ACHN (cell line): ENCODE measurements around the gene PLA2G4A.

Experiments
- DNase-seq: peaks from one replicate; pipeline ENCODE4 v3.0.0-alpha.2; 2015
- in situ Hi-C: cut with HindIII; loops from 2 replicates; pipeline ENCODE4 v1.10.0; 2017; ENCODE audit warnings: low sequenced_read_pairs, low pct_ligation_motif_present, low pct_unique_long_range_greater_than_20kb

PLA2G4A gene

DNA sequence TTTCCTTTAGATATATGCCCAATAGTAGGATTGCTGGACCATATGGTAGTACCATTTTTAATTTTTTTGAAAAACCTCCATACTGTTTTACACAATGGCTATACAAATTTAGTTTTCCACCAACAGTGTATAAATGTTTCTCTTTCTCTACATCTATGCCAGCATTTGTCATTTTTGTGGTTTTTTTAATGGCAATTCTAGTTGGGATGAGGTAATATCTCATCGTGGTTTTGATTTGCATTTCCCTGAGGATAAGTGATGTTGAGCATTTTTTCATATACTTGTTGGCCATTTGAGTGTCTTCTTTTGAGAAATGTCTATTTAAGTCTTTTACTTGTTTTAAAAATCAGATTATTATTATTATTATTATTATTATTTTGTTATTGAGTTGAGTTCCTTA is 35.5 kb downstream of the PLA2G4A start:
- in situ Hi-C loops: no loop called here
- DNase-seq: no peak

DNA sequence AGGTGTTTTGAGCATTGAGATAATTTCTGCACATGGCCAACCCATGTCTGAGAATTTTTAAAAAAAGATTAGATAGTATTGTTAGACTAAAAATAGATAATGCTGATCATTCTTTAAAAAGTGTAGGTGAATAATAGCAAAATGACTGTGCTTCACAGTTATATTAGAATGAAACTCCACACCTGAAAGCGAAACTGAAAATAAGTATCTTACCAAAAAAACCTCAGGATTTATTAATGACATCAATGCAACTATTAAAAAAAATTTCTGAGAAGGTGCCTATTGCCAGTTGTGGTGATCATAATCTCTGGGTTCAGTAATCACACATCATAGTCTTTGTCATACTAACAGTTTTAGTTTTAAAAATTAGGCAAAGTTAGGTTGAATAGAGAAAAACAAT is 36.5 kb downstream of the PLA2G4A start:
- no peak for DNase-seq
- in situ Hi-C loops: no loop called here

DNA sequence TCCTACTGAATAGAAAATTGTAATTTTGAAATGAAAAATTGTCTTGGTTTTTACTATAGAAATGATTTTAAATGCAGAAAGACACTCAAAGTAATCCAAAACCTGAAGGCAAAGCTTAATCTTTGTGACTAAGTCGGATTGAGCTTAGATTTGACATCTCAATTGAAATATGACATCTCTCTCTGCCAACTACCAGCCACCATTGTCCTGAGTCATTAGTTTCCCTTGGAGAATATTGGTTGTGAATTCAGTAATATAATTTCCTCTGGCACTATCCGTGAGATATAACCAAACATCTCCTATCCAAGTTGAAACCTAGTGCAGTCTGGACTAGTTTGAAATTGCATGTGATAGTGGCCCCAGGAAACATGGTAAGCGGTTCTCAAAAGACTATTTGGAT is 37.1 kb downstream of the PLA2G4A start:
- in situ Hi-C loops: no loop called here
- DNase-seq: no peak

DNA sequence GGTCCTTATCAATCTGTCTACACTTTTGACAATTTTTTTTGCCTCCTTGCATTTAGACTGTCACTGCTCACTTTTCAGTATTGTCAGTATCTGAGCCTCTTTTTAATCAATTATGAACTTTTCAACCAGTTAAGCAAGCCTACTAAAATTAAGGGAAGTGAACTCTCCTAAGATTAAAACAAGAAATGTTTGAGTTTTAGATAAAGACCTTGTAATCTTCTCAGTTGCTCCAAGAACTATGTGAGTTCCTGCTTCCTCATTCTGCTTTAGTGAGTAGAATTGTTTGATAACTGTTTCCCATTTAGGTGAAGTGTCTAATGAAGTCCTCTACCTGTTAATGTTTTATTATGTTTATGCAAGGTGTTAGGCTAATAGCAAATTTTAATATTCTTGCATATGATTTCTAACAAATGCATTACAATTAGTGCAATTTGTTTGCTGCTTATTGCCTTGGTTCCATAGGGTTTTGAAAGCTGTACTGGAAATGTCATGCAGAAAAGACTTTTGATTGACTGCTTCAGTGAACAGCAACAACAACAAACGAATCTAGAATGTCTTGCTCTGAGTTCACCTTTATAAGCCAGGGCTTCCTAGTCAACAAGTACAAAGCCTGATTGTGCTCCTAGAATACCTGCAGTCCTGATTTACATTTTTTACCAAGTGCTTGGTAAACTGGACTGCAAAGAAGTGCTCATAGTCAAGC is 40.9 kb downstream of the PLA2G4A start:
- no peak for DNase-seq
- in situ Hi-C loops: no loop called here

DNA sequence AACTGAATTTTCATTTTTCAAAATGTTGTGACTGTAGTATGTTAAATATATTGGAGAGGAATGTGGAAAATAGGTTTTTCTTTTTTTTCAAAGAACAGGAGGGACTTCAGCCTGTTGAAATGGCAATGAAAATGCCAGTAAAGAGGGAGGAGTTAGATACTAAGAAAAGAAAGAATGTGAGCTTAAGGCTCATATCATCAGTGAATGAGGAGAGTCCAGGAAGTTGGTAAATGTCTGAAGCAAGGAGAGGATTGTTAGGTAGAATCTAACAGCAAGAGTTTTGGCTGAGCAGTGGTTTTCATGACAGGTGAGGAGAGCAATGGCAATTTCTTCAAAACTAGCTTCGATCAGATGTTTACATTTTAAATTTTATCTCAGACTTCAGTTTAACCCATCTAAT is 43.0 kb downstream of the PLA2G4A start:
- no peak for DNase-seq
- in situ Hi-C loops: no loop called here

DNA sequence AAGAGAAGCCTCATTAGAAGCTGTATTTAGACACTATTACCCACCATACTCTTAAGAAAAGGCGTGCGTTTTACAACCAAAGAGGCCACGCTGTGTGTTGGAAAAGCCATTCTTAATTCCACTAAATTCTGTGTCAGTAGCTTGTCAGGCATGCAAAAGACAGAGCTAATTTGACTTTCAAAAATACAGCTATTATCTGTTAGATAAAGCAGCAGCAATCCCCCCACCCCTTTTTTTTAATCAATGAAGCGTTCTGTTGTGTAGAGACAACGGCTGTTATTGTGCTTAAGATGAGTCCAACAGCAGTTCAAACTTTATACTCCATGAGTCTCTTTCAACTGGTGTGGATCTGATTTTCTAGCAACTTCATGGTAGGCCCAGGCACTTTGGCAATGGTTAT is 43.5 kb downstream of the PLA2G4A start:
- DNase-seq: no peak
- in situ Hi-C loops: no loop called here

DNA sequence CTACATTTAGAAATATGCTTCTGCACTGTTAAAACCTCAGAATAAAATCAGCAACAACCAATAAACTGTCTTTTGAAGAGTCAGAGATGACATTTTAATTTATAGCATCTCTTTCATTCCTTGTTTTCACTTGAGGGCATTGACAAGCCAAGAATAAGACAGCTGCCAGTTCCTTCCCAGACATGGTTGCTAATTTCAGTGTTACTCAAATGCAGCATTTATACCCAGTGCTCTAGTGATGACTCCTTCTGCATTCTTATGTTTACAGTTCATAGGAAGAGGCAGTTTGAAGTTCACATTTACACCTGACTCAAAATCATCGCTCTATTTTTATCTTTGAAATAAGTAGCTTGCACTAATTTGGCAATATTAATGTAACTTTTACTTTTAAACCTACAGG is 44.9 kb downstream of the PLA2G4A start:
- in situ Hi-C loops: no loop called here
- DNase-seq: no peak

DNA sequence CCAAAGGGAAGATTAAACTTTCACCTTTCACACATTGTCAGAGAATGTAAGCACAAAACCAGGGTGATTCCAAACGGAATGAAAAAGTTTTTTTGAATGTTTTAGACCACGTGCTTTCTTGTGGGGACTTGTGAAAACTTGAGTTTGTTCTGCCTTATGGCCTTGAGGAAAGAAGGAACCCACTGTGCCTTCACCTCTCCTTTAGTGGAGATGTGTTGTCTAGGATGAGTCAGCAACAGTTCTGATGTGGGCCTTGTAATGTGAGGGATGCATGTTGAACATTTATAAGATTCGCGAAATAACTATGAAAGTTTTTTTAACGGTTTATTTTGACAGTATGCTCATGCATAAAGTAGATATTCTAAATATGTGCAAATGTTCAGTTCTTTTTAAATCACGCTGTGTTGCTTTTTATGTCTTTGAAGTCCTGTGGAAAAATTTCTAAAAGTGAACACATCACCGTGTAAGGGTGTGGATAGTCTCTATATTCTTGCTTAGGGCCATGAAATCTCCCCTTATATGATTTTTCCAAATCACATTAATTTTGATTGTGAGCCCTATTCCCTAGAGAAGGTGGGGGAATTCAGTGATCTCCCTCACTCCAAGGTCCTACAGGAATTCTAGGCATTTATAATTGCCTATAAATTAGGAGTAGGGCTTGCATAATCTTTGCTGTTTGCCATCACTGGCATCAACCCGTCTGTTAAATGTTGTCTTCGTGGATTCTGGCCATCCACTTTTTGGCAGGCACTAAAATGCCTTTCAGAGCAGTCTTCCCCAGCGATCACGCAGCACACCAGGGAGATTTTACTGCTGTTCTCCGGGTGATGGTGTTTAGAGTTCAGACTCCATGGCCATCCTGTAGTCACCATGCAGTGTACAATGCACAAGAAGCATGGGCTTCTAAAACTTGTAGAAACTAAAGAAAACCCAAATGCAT is 47.4 kb downstream of the PLA2G4A start:
- no peak for DNase-seq
- in situ Hi-C loops: no loop called here

DNA sequence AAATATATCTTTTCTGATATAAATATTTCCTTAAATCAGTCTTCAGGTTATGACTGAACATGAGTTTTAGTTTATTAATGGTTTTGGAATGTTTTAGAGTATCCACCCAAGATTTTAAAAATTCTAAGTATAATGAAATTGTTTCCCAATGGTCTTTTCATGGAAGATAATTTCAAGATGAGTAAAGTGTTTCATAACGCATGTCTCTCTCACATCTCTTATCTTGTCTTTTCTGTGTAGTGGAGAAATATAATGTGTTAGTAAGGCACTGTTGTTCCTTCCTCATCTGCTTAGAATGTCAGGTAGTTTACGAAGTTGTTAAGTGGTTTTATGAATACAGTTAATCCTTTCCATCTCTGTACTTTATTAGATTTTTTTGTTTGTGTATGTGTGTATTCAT is 49.6 kb downstream of the PLA2G4A start:
- DNase-seq: no peak
- in situ Hi-C loops: no loop called here

DNA sequence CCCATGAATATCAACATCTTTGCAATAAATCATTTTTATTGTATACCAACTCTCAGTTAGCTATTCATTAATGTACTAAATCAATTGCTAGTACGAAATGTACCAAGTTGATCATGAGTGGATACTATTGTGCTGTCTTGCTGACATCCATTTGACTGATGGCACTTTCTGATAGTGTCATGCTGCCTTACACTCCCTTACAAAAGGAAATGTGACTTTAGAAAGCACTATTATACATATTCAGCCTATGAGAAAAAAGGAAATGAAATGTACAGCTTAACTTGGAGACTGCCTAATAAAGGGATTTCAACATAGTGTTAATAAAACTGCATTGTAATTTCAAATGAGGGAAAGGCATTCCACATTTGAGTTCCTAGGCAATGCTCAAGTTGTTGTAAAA is 52.2 kb downstream of the PLA2G4A start:
- in situ Hi-C loops: no loop called here
- DNase-seq: no peak

DNA sequence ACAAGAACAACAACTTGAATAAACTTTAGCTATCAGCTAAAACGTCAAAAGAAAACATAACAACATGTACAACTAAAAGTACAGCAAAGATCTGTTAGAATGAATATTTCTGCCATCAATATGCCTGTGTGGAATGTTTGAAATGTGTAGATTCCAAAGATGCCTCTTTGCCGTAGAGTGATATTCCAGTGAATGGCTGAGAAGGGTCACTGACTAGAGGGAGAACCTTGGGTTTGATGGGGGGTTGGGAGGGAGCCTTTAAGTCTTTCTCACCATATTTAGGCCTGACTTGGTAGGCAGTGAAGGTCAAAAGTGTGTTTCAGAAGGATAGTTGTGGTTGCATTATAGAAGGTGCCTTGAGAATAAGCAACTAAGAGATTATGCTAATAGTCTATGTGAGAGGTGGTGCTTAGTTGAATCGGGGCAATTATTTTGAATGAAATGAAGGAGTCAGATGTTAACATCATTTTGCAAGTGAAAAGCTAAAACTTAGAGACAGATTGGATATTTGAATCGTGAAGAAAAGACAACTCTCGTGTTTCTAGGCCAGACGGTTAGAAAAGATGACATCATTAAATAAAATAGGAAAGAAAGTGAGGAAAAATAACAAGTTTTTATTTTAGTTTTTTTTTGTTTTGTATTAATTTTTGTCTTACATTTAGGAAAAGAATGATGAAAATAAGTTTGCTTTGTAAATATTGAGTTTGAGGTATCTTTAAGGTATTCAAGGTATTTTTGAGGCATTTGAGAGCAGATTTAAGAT is 53.8 kb downstream of the PLA2G4A start:
- no peak for DNase-seq
- in situ Hi-C loops: no loop called here

DNA sequence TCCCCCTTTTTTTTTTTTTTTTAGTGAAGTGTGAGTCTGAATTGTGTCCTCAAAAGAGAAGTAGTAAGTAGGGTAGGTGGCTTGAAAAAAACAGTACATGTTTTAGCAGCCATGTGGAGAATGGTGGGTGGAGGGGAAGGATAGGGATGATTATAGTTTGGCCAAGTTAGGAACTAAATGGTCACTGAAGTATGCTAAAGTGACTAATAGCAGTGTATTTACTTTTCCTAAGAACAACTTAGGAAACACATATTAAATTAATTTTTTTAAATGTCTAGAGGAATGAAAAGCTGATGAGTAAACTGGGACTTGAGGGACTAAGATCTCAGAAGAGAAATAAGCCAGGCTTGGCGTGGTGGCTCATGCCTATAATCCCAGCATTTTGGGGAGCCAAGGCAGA is 55.5 kb downstream of the PLA2G4A start:
- in situ Hi-C loops: no loop called here

DNA sequence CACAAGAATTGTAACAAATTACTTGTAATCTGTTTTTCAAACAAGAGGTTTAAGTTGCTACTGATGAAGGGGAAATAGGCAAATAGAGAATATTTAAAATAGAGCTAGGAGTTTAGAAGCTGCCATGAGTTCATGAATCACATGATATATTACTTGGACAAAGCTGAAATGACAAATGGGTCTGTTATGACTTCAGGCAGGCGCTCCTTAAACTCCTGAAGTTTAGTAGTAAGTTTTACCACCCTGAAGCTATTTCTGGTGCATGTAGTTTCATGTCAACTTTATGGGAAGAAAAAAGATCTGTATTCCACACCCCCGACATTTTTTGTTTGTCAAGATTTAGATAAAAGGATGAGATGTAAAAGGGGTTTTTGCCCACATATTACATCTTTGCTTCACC is 58.5 kb downstream of the PLA2G4A start:
- DNase-seq: no peak
- in situ Hi-C loops: no loop called here

More for the DNA sequence above, 55.5 kb downstream of the PLA2G4A start:
- DNase-seq: no peak

DNA sequence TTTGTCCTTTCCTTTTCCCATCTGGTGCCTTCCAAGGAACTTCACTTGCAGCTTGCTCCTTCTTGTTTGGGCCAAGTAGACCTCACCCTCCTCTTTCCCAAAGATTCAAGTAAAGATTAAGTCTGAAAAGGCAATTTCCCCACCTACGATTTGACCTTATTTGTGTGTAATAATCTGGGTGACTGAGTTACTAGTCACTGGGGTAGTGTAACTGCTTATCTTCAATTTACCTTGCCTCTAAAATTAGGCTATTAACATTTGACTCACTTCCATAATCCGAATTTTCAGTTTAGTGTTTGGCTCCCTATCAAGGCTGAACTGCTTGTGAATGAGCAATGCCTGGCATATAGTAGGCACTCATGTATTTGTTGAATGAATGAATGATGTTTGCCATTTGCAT is 59.6 kb downstream of the PLA2G4A start:
- no peak for DNase-seq
- in situ Hi-C loops: no loop called here

DNA sequence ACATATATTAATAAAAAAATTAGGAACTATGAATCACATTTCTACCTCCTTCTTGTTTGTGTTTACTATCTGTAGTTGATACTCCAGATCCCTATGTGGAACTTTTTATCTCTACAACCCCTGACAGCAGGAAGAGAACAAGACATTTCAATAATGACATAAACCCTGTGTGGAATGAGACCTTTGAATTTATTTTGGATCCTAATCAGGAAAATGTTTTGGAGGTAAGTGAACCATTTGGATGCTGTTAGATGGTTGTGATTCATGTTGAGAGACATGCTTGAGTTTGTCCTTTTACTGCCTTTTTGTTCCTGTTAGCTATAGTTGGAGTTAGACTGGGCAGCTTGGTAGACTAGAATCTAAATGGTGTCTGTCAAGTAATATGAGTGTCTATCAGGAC is 64.2 kb downstream of the PLA2G4A start:
- DNase-seq: no peak
- in situ Hi-C loops: no loop called here

DNA sequence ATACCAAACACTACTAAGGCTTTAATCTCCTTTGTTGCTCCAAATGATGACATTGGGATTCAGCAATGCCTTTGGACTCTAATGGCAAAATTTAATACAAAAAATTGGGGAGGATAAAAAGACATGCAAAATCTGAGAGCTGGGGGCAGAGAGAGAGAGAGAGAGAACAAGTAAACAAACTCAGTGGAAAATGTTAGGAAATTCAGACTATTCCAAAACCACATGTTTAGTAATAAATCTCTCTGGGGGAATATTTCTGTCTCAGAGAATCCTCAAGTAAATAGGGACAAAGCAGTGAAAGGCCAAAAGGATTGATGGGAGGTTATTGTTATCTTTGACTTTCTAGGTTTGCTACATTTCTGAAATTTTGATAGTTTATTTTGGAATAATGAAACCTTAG is 65.7 kb downstream of the PLA2G4A start:
- DNase-seq: no peak
- in situ Hi-C loops: no loop called here

DNA sequence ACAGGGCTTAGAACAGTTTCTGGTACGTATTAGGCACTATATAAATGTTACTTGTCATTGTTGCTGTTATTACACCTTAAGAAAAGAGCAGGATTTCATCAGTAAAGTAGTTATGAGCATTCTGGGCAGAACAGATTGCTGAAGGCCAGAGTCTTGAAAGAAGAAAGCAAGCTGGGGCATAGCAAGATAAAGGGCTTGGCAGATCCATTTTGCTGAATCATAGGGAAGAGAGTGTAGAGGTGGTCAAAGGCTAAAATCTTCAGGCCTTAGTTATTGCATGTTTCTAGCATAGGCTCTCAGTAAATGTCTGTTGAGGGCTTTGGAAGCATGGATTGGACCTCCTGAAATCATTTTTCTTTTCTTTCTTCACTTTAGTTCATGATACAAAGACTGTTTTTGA is 67.5 kb downstream of the PLA2G4A start:
- in situ Hi-C loops: no loop called here
- no peak for DNase-seq

DNA sequence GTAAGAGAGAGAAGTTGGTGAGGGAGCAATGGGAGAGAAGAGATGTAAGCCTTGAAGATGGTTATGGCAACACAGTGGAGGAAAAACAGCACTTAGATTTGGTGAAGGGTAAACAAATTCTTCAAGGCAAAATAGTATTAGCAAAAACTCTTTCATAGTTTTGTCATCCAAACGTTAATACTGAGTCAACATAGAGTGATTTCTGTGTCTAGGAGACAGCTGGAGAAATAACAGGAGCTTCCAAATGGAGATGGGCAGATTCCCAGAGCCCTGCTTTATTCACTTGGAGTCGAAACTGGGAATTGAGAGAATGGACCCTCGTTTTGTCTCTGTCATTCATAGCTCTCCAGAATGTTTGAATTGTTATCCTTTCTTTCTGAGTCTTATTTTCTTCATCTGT is 68.3 kb downstream of the PLA2G4A start:
- DNase-seq: no peak
- in situ Hi-C loops: no loop called here

DNA sequence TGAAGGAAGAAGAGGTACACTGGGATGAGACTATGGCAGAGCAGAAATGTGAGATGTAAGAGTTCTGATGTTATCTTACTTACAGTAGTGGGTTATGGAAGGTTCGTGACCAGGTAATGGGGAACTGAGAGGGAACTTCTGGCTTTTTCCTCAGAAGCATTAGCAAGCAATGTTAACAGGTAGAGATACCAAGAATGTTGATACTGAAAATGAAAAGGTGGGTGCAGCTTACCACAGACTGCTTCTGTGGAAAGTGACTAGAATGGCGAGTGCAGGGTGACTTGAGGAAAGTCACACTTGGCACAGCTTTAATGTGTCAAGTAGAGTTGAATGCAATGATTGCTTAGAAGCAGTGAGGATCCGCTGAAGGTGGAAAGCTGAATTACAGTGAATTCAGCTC is 70.8 kb downstream of the PLA2G4A start:
- in situ Hi-C loops: no loop called here
- no peak for DNase-seq
